ENCODE measurements around the gene SEH1L. TPM values are rescaled to one million over a fixed set of nuclear protein-coding genes. Genes with fewer than 3 reads are reported as not detected.
"Not testable (repeated sequence)": the region's sequence is repeated elsewhere in the genome, so short reads cannot be mapped to it uniquely, and the experiment has no call there.

SEH1L gene
- 28.0 TPM for total RNA-seq

- Histone ChIP-seq H3K4me3 (peak within 1 kb of the TSS; percentile 75 to 82), H3K4me1 (peaks cover 17% of the 10 kb centered on the region), H3K27me3 (no peaks in the 10 kb centered on the region), H3K9me3 (no peaks in the 10 kb centered on the region), H3K36me3 (no peaks in the 10 kb centered on the region), H3K27ac (peak within 1 kb of the TSS; percentile 92)
- TF ChIP-seq POLR2AphosphoS5 (IDR thresholded peaks at IDR 0.05; ENCODE audit: insufficient read depth in 1 of 2, low read depth in 1 of 2) (peak in 1 of 2 donors; percentile 50), CTCF (IDR thresholded peaks at IDR 0.05) (no peak), POLR2A (IDR thresholded peaks at IDR 0.05) (peak in 1 of 2 donors; percentile 36)
- peak; percentile 99 for DNase-seq (ENCODE audit: extremely low spot score in 2 of 2)
- intact Hi-C loops (cut with DNase I), result no loop called here
Measured at GRCh38 chr18:12947285-12948049, at the start of gene SEH1L. TSS of gene SEH1L (plus strand) at chr18:12948011. CDS start at chr18:12948122, 111 bp downstream.

- H3K4me1 ChIP-seq; H3K4me3 ChIP-seq; H3K27me3 ChIP-seq; H3K36me3 ChIP-seq; H3K27ac ChIP-seq; H3K9me3 ChIP-seq; DNase-seq (ENCODE audit: extremely low spot score in 2 of 2); intact Hi-C loops (cut with DNase I): not testable (repeated sequence)
Measured at GRCh38 chr18:12901208-12901607, 46.6 kb upstream of the SEH1L start.

- DNase-seq (ENCODE audit: extremely low spot score in 2 of 2), result no peak
- no peaks in the 10 kb centered on the region for H3K4me1 ChIP-seq
- intact Hi-C loops (cut with DNase I), result no loop called here
- no peak overlapping the region for H3K4me3 ChIP-seq
- no peak overlapping the region for H3K27ac ChIP-seq
- H3K27me3 ChIP-seq, result no peaks in the 10 kb centered on the region
- no peak for TF ChIP-seq POLR2AphosphoS5 (IDR thresholded peaks at IDR 0.05; ENCODE audit: insufficient read depth in 1 of 2, low read depth in 1 of 2)
- no peak for TF ChIP-seq CTCF (IDR thresholded peaks at IDR 0.05)
- TF ChIP-seq POLR2A (IDR thresholded peaks at IDR 0.05), result no peak
- no peaks in the 10 kb centered on the region for H3K9me3 ChIP-seq
- no peaks in the 10 kb centered on the region for H3K36me3 ChIP-seq
Measured at GRCh38 chr18:12904012-12904516, 43.7 kb upstream of the SEH1L start.

- Histone ChIP-seq H3K27ac (no peak overlapping the region), H3K4me1 (peaks cover 4% of the 10 kb centered on the region), H3K4me3 (no peak overlapping the region), H3K27me3 (no peaks in the 10 kb centered on the region), H3K9me3 (no peaks in the 10 kb centered on the region), H3K36me3 (no peaks in the 10 kb centered on the region)
- intact Hi-C loops (cut with DNase I), result no loop called here
- DNase-seq (ENCODE audit: extremely low spot score in 2 of 2), result no peak
- TF ChIP-seq POLR2AphosphoS5 (IDR thresholded peaks at IDR 0.05; ENCODE audit: insufficient read depth in 1 of 2, low read depth in 1 of 2), result no peak
- TF ChIP-seq POLR2A (IDR thresholded peaks at IDR 0.05), result no peak
- no peak for TF ChIP-seq CTCF (IDR thresholded peaks at IDR 0.05)
Measured at GRCh38 chr18:12906119-12906518, 41.7 kb upstream of the SEH1L start.

GRCh38 chr18:12906773-12907172, 41.0 kb upstream of the SEH1L start:
- Histone ChIP-seq H3K4me1 (peaks cover 10% of the 10 kb centered on the region), H3K9me3 (no peaks in the 10 kb centered on the region), H3K36me3 (no peaks in the 10 kb centered on the region), H3K4me3 (no peak overlapping the region), H3K27me3 (no peaks in the 10 kb centered on the region), H3K27ac (no peak overlapping the region)
- DNase-seq (ENCODE audit: extremely low spot score in 2 of 2), result no peak
- TF ChIP-seq POLR2AphosphoS5 (IDR thresholded peaks at IDR 0.05; ENCODE audit: insufficient read depth in 1 of 2, low read depth in 1 of 2), result no peak
- TF ChIP-seq CTCF (IDR thresholded peaks at IDR 0.05), result no peak
- intact Hi-C loops (cut with DNase I), result no loop called here

All from vagina (tissue), 2 donors.